NT2/D1 (cell line): ENCODE data around the gene KDM6A.
"Not testable (repeated sequence)": the region's sequence is repeated elsewhere in the genome, so short reads cannot be mapped to it uniquely, and the experiment has no call there.

Experiments used
- DNase-seq: peaks from one replicate; pipeline ENCODE4 v3.0.0-alpha.2; 2011; ENCODE audit warnings: low read depth, low spot score
- H3K27me3 ChIP-seq: 2 replicates; pipeline ENCODE4 v1.6.0; 2011; ENCODE audit warnings: mild to moderate bottlenecking; ENCODE audit not compliant: insufficient read length, insufficient read depth
- H3K36me3 ChIP-seq: 2 replicates; pipeline ENCODE4 v1.6.1; 2011; ENCODE audit warnings: mild to moderate bottlenecking, low read length, mixed read lengths; ENCODE audit not compliant: insufficient read depth, insufficient read length
- H3K4me1 ChIP-seq: 2 replicates; pipeline ENCODE4 v1.5.1; 2011; ENCODE audit not compliant: insufficient read depth, insufficient read length
- H3K4me3 ChIP-seq: 2 replicates; pipeline ENCODE4 v1.5.1; 2011; ENCODE audit warnings: low read depth; ENCODE audit not compliant: insufficient read length
- H3K9ac ChIP-seq: 2 replicates; pipeline ENCODE4 v1.6.0; 2011; ENCODE audit warnings: low read depth; ENCODE audit not compliant: insufficient read length
- H3K9me3 ChIP-seq: 2 replicates; pipeline ENCODE4 v1.5.1; 2011; ENCODE audit warnings: mild to moderate bottlenecking, low read length; ENCODE audit not compliant: insufficient read depth
- SUZ12 ChIP-seq: IDR thresholded peaks from 2 replicates; pipeline ENCODE4 v1.6.1; 2011; ENCODE audit not compliant: insufficient read length, insufficient read depth; ENCODE audit errors: extremely low read depth
- YY1 ChIP-seq: IDR thresholded peaks from 2 replicates; pipeline ENCODE4 v1.6.1; 2011; ENCODE audit not compliant: insufficient read length, insufficient read depth
- ZNF274 ChIP-seq: IDR thresholded peaks from 2 replicates; pipeline ENCODE4 v1.6.1; 2011; ENCODE audit warnings: mild to moderate bottlenecking, low read depth, low read length

The KDM6A gene

GRCh38 chrX:44946771-44947170 lies 73.8 kb downstream of the KDM6A start:
- Histone ChIP-seq H3K9me3 (peaks cover 19% of the 10 kb centered on the region; the same call in 1 of the 2 replicates), H3K27me3 (no peaks in the 10 kb centered on the region), H3K4me1 (no peaks in the 10 kb centered on the region), H3K36me3 (no peaks in the 10 kb centered on the region), H3K9ac (no peak overlapping the region), H3K4me3 (no peak overlapping the region)
- TF ChIP-seq ZNF274 (no peak), SUZ12 (no peak), YY1 (no peak)
- DNase-seq: no peak

- Histone ChIP-seq H3K9ac (no peak overlapping the region), H3K36me3 (no peaks in the 10 kb centered on the region), H3K4me1 (no peaks in the 10 kb centered on the region), H3K9me3 (peaks cover 19% of the 10 kb centered on the region; the same call in 1 of the 2 replicates), H3K4me3 (no peak overlapping the region), H3K27me3 (no peaks in the 10 kb centered on the region)
- TF ChIP-seq ZNF274: no peak
- TF ChIP-seq YY1: no peak
- TF ChIP-seq SUZ12: no peak
- no peak for DNase-seq
Measured at GRCh38 chrX:44947995-44948394, 75.0 kb downstream of the KDM6A start.

- H3K36me3 ChIP-seq: no peaks in the 10 kb centered on the region
- no peaks in the 10 kb centered on the region for H3K27me3 ChIP-seq
- no peak overlapping the region for H3K9ac ChIP-seq
- peaks cover 16% of the 10 kb centered on the region; the same call in 1 of the 2 replicates for H3K9me3 ChIP-seq
- TF ChIP-seq YY1 (no peak), ZNF274 (no peak), SUZ12 (no peak)
- DNase-seq: no peak
- no peak overlapping the region for H3K4me3 ChIP-seq
- H3K4me1 ChIP-seq: no peaks in the 10 kb centered on the region
Measured at GRCh38 chrX:44948406-44948805, 75.4 kb downstream of the KDM6A start.

GRCh38 chrX:44949125-44949524 lies 76.1 kb downstream of the KDM6A start:
- no peaks in the 10 kb centered on the region for H3K4me1 ChIP-seq
- H3K36me3 ChIP-seq: no peaks in the 10 kb centered on the region
- H3K4me3 ChIP-seq: no peak overlapping the region
- H3K9me3 ChIP-seq: peaks cover 12% of the 10 kb centered on the region; the same call in 1 of the 2 replicates
- no peak overlapping the region for H3K9ac ChIP-seq
- no peaks in the 10 kb centered on the region for H3K27me3 ChIP-seq
- DNase-seq: no peak
- TF ChIP-seq YY1 (no peak), SUZ12 (no peak), ZNF274 (no peak)

GRCh38 chrX:44950471-44951366 lies 77.7 kb downstream of the KDM6A start:
- peak overlapping the region; percentile 50 for H3K9ac ChIP-seq
- not testable (repeated sequence) for H3K9me3 ChIP-seq, H3K36me3 ChIP-seq, H3K4me1 ChIP-seq, H3K27me3 ChIP-seq
- peak; percentile 18 for DNase-seq
- H3K4me3 ChIP-seq: peak overlapping the region; percentile 53

GRCh38 chrX:44951572-44952067 lies 78.6 kb downstream of the KDM6A start:
- Histone ChIP-seq H3K36me3 (peaks cover 4% of the 10 kb centered on the region), H3K4me1 (no peaks in the 10 kb centered on the region), H3K27me3 (no peaks in the 10 kb centered on the region), H3K9me3 (no peaks in the 10 kb centered on the region), H3K4me3 (peak overlapping the region; percentile 53), H3K9ac (peak overlapping the region; percentile 42)
- no peak for TF ChIP-seq ZNF274
- no peak for TF ChIP-seq SUZ12
- no peak for TF ChIP-seq YY1
- DNase-seq: no peak

GRCh38 chrX:44952329-44953027 lies 79.5 kb downstream of the KDM6A start:
- TF ChIP-seq SUZ12 (no peak), ZNF274 (no peak), YY1 (no peak)
- peak overlapping the region; percentile 53 for H3K4me3 ChIP-seq
- H3K4me1 ChIP-seq: no peaks in the 10 kb centered on the region
- no peak for DNase-seq
- no peaks in the 10 kb centered on the region for H3K9me3 ChIP-seq
- H3K9ac ChIP-seq: no peak overlapping the region
- no peaks in the 10 kb centered on the region for H3K27me3 ChIP-seq
- peaks cover 4% of the 10 kb centered on the region for H3K36me3 ChIP-seq
